Endothelial cell of umbilical vein (primary cell): ENCODE data around the gene WFIKKN1.

Experiments
- CTCF ChIP-seq, 2 donors: IDR thresholded peaks; 1 replicate in 1 of 2; 2 replicates in 1 of 2; pipeline ENCODE4 v1.5.1; 2011; ENCODE audit warnings: low read length in 2 of 2, mild to moderate bottlenecking in 2 of 2, moderate library complexity in 2 of 2, control low read depth in 1 of 2, inconsistent platforms in 1 of 2, low read depth in 1 of 2; ENCODE audit not compliant: insufficient read depth in 1 of 2; ENCODE audit errors: extremely low read depth in 1 of 2
- EZH2 ChIP-seq: IDR thresholded peaks from 2 replicates; pipeline ENCODE4 v1.6.1; 2012; ENCODE audit warnings: borderline replicate concordance, low read depth, mild to moderate bottlenecking, moderate library complexity, low read length, inconsistent platforms; ENCODE audit not compliant: severe bottlenecking
- GATA2 ChIP-seq: IDR thresholded peaks from 2 replicates; pipeline ENCODE4 v1.7.0; 2011; ENCODE audit warnings: low read depth, mild to moderate bottlenecking, moderate library complexity, mixed read lengths, low read length; ENCODE audit not compliant: insufficient read length, insufficient read depth
- MYC ChIP-seq: IDR thresholded peaks from one replicate; pipeline ENCODE4 v1.6.1; 2011; ENCODE audit warnings: mild to moderate bottlenecking, low read depth, low read length
- POLR2A ChIP-seq: IDR thresholded peaks from 2 replicates; pipeline ENCODE4 v1.6.1; 2012; ENCODE audit warnings: low read depth, mild to moderate bottlenecking, control low read depth, low read length
- POLR2AphosphoS5 ChIP-seq: IDR thresholded peaks from 2 replicates; pipeline ENCODE4 v1.6.1; 2012; ENCODE audit warnings: low read depth, mild to moderate bottlenecking, control low read depth, low read length, moderate library complexity; ENCODE audit not compliant: insufficient read depth

- TF ChIP-seq CTCF (IDR thresholded peaks at IDR 0.05; ENCODE audit: extremely low read depth in 1 of 2, insufficient read depth in 1 of 2, low read depth in 1 of 2, low read length in 2 of 2) = no peak
- no peak for TF ChIP-seq POLR2AphosphoS5
- no peak for TF ChIP-seq EZH2
- TF ChIP-seq POLR2A = no peak
- no peak for TF ChIP-seq MYC
- TF ChIP-seq GATA2 = no peak
Observed at GRCh38 chr16:675884-676564, 45.2 kb downstream of the WFIKKN1 start.
